Breast epithelium (tissue), 3 donors: ENCODE data around the gene CTSE.

Experiments
- CTCF ChIP-seq, 3 donors: fragments of 450-650 bp; IDR thresholded peaks; one replicate each; pipeline ENCODE4 v1.5.1; 2016 to 2017; ENCODE audit warnings: antibody characterized with exemption in 3 of 3, mild to moderate bottlenecking in 3 of 3, moderate library complexity in 3 of 3
- POLR2A ChIP-seq: fragments of 450-650 bp; IDR thresholded peaks from one replicate; pipeline ENCODE4 v1.6.1; 2016; ENCODE audit warnings: antibody characterized with exemption, mild to moderate bottlenecking, moderate library complexity

- TF ChIP-seq CTCF (IDR thresholded peaks at IDR 0.05): no peak
- TF ChIP-seq POLR2A: no peak
Measured at GRCh38 chr1:206011057-206011456, 12.6 kb downstream of the CTSE start.
